ENCODE results near the gene PCDHGB5.

DNA sequence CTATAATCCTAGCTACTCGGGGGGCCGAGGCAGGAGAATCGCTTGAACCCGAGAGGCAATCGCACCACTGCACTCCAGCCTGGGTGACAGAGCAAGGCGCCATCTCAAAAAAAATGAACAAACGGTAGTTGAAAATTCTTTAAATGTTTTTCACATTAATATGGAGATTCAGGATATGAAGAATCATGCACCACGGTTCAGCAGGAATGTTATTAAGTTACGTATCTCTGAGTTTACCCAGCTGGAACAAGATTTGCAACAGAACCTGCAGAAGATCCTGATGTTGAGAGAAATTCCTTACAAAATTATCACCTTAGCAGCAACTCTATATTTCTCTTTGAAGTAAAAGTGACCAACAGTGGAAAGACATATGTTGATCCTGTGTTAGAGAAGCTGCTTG, 42.6 kb downstream of the PCDHGB5 start:
- TF ChIP-seq, protein P1, sequence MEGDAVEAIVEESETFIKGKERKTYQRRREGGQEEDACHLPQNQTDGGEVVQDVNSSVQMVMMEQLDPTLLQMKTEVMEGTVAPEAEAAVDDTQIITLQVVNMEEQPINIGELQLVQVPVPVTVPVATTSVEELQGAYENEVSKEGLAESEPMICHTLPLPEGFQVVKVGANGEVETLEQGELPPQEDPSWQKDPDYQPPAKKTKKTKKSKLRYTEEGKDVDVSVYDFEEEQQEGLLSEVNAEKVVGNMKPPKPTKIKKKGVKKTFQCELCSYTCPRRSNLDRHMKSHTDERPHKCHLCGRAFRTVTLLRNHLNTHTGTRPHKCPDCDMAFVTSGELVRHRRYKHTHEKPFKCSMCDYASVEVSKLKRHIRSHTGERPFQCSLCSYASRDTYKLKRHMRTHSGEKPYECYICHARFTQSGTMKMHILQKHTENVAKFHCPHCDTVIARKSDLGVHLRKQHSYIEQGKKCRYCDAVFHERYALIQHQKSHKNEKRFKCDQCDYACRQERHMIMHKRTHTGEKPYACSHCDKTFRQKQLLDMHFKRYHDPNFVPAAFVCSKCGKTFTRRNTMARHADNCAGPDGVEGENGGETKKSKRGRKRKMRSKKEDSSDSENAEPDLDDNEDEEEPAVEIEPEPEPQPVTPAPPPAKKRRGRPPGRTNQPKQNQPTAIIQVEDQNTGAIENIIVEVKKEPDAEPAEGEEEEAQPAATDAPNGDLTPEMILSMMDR (IDR thresholded peaks at IDR 0.05; ENCODE audit: extremely low read depth in 1 of 2, insufficient read depth in 1 of 2, low read depth in 1 of 2, low read length in 2 of 2): no peak
- TF ChIP-seq POLR2A (IDR thresholded peaks at IDR 0.05; ENCODE audit: low read depth, low read length): no peak
